Activated CD4-positive, CD25-positive, alpha-beta regulatory T cell treated with anti-CD3 and anti-CD28 coated beads, Interleukin-2, amount 50 U/mL, for 24 hours (primary cell): ENCODE results near the gene EME1.
"Not testable (repeated sequence)": the region's sequence is repeated elsewhere in the genome, so short reads cannot be mapped to it uniquely, and the experiment has no call there.

Experiments used
- ATAC-seq, 2 donors: fragments of 150-1000 bp; cut with Tn5 transposase; one replicate each; pipeline ENCODE4 v1.10.0; 2021; ENCODE audit warnings: mild to moderate bottlenecking in 1 of 2, moderate library complexity in 1 of 2

EME1 gene

DNA sequence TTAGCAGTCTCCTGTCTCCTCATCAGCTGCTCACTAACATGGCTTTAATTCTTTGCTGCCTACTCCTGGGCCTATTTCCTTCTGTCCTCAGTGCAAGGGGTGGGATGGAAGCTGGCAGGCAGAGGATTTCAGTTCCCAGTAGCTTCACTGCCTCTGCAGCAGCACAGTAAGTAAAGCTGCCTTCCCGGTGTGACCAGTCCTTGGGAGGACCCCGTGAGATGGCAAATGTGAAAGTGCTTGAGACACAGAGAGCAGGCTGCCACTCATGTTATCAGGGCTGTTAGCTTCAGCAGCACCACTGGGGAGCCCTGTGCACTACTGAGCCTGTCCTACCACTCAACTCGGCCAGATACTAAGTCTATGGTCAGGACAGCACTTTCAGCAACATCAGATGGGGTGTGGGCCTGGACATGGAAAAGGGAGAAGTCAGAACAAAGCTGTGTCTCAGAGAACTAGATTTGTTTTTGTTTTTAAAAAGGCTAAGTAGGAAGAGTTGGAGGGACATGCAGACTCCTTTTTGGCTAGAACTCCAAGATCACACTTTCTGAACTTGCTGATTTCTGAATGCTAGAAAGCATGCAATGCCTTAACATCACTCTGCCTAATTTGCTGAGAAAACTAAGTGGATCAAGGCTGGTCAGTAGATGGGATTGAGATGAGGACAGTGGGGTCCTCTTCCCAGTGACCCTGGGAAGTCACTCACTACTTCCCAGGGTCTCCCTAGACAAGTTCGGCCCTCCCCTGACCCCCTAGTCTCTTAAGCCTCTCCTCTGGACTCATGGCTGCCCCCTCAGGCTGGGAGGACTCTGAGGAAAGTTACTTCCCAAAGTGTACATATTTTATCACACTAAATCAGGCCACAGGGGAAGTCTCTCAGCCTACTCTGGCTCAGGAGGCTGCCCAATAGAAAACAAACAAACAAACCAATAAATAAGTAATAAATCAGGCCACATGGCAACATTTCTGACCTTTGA, 54.1 kb downstream of the EME1 start:
- peak; percentile 42 to 48 for ATAC-seq

DNA sequence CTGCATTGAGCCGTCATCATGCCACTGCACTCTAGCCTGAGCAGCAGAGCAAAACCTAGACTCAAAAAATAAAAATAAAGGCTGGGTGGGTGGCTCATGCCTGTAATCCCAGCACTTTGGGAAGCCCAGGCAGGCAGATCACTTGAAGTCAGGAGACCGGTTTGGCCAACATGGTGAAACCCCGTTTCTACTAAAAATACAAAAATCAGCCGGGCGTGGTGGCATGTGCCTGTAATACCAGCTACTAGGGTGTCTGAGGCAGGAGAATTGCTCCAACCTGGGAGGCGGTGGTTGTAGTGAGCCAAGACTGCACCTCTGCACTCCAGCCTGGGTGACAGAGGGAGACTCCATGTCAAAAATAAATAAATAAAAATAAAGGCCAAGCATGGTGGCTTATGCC, 55.1 kb downstream of the EME1 start:
- ATAC-seq = not testable (repeated sequence)

DNA sequence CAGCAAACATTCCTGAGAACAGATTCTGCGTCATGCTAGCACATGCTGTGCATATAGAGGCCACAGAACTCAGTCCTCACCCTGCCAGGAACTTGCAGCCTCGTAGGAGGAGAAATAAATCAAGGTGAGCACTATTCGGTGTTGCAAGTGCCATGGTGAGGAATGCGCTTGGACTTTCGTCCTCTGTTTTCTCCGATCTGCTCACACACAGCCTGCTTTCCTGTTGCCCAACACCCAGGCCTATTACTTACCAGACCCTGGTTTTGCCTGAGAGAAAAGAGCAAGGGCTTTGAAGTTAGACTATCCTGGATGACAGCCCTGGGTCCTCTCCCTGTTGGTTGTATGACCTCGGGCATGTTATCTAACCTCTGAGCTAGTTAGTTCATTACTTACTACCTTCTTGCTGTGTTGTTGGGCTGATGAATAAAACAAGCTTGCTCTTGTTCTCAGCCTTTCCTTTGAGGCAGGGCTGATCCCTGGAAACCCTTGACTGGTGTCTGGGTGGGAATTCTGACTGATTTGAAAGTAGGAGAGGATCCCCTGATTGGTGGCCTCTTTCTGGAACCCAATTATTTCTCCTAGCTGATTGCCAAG, 55.9 kb downstream of the EME1 start:
- no peak for ATAC-seq

DNA sequence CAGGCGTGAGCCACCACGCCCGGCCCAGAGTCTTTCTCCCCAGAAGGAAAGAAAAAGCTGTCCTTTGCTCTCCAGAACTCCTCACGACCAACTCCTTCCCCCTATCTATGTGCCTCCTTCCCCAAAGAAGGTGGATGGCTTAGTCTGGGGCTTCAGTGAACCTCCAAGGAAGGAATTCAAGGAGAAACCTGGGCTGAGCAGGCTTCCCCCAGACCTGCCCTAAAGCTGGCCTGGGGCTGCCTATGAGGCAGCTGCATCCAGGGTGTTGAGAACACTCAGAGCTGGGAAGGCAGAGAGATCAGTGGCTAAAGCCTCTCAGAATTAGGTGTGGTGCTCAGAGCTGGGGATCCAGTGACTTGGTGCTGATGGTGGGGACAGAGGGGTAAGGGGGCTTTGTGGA, 56.8 kb downstream of the EME1 start:
- ATAC-seq = no peak
